GM18868 (cell line): ENCODE measurements around the gene KRT78.

ENCODE experiments used
- ATAC-seq: cut with Tn5 transposase; IDR thresholded peaks from one replicate; pipeline ENCODE4 v1.9.1; 2021; ENCODE audit warnings: mild to moderate bottlenecking, moderate library complexity; ENCODE audit not compliant: unreplicated experiment

Gene KRT78

GRCh38 chr12:52838609-52839435 is 10.0 kb downstream of the KRT78 start:
- ATAC-seq = no peak

GRCh38 chr12:52837781-52838608 is 10.8 kb downstream of the KRT78 start:
- no peak for ATAC-seq

GRCh38 chr12:52837413-52837741 is 11.4 kb downstream of the KRT78 start:
- ATAC-seq = no peak

- no peak for ATAC-seq
Measured at GRCh38 chr12:52836491-52837412, 12.0 kb downstream of the KRT78 start.

- no peak for ATAC-seq
Measured at GRCh38 chr12:52836042-52836466, 12.7 kb downstream of the KRT78 start.

GRCh38 chr12:52835271-52836041 is 13.3 kb downstream of the KRT78 start:
- no peak for ATAC-seq

GRCh38 chr12:52834727-52835001 is 14.1 kb downstream of the KRT78 start:
- no peak for ATAC-seq

- no peak for ATAC-seq
Measured at GRCh38 chr12:52833922-52834726, 14.7 kb downstream of the KRT78 start, which contains the start of gene KRT79. TSS of gene KRT79 (minus strand) at chr12:52834311. CDS start at chr12:52834260, 51 bp downstream.

GRCh38 chr12:52832985-52833905 is 15.5 kb downstream of the KRT78 start:
- ATAC-seq = no peak

GRCh38 chr12:52832451-52832850 is 16.3 kb downstream of the KRT78 start:
- no peak for ATAC-seq

- no peak for ATAC-seq
Measured at GRCh38 chr12:52831251-52831650, 17.5 kb downstream of the KRT78 start.

GRCh38 chr12:52829986-52830770 is 18.6 kb downstream of the KRT78 start:
- no peak for ATAC-seq

GRCh38 chr12:52828591-52829021 is 20.2 kb downstream of the KRT78 start:
- no peak for ATAC-seq

GRCh38 chr12:52828156-52828555 is 20.6 kb downstream of the KRT78 start:
- ATAC-seq = no peak

GRCh38 chr12:52827499-52828090 is 21.2 kb downstream of the KRT78 start:
- ATAC-seq = no peak

- ATAC-seq = no peak
Measured at GRCh38 chr12:52826611-52827498, 21.9 kb downstream of the KRT78 start.
